Liver (tissue), 9 donors: ENCODE results near the gene ERN1. TPM values are rescaled to one million over a fixed set of nuclear protein-coding genes. Genes with fewer than 3 reads are reported as not detected.
"Not testable (repeated sequence)": the region's sequence is repeated elsewhere in the genome, so short reads cannot be mapped to it uniquely, and the experiment has no call there.

ENCODE experiments used
- DNase-seq: peaks from one replicate; pipeline ENCODE4 v3.0.0-alpha.2; 2017; ENCODE audit warnings: low spot score
- H3K27ac ChIP-seq, 2 donors: one replicate each; pipeline ENCODE4 v1.7.0; 2013; ENCODE audit warnings: inconsistent platforms in 2 of 2, low read length in 2 of 2, control low read depth in 1 of 2, low read depth in 1 of 2, mild to moderate bottlenecking in 1 of 2
- H3K27me3 ChIP-seq, 4 donors: one replicate each; pipeline versions ENCODE4 v1.6.1 to v1.7.0; 2013; ENCODE audit warnings: low read length in 3 of 4, inconsistent platforms in 1 of 4, mild to moderate bottlenecking in 1 of 4, moderate library complexity in 1 of 4; ENCODE audit not compliant: control insufficient read depth in 4 of 4, insufficient read depth in 4 of 4
- H3K36me3 ChIP-seq, 4 donors: one replicate each; pipeline versions ENCODE4 v1.6.1 to v1.7.0; 2013; ENCODE audit warnings: low read length in 3 of 4, mild to moderate bottlenecking in 3 of 4, low read depth in 1 of 4, moderate library complexity in 1 of 4; ENCODE audit not compliant: control insufficient read depth in 4 of 4, insufficient read depth in 3 of 4
- H3K4me1 ChIP-seq, 4 donors: one replicate each; pipeline versions ENCODE4 v1.6.1 to v1.7.0; 2013; ENCODE audit warnings: low read length in 3 of 4, mild to moderate bottlenecking in 3 of 4, moderate library complexity in 1 of 4; ENCODE audit not compliant: control insufficient read depth in 4 of 4, insufficient read depth in 4 of 4
- H3K4me3 ChIP-seq, 3 donors: one replicate each; pipeline versions ENCODE4 v1.6.1 to v1.7.0; 2013; ENCODE audit warnings: low read length in 3 of 3, control low read depth in 1 of 3, low read depth in 1 of 3, mild to moderate bottlenecking in 1 of 3
- H3K9ac ChIP-seq, 2 donors: one replicate each; pipeline ENCODE4 v1.7.0; 2013; ENCODE audit warnings: low read length in 2 of 2, mild to moderate bottlenecking in 2 of 2, moderate library complexity in 2 of 2, control low read depth in 1 of 2, low read depth in 1 of 2
- H3K9me3 ChIP-seq, 4 donors: one replicate each; pipeline versions ENCODE4 v1.6.1 to v1.7.0; 2013; ENCODE audit warnings: low read length in 3 of 4; ENCODE audit not compliant: control insufficient read depth in 4 of 4
- ATF3 ChIP-seq: IDR thresholded peaks from 2 replicates; pipeline ENCODE4 v1.6.1; 2016; ENCODE audit warnings: antibody characterized with exemption
- CTCF ChIP-seq: fragments of 150-350 bp; IDR thresholded peaks from 2 replicates; pipeline ENCODE4 v1.5.1; 2017; ENCODE audit warnings: improper control_type of control experiment, low read depth, low read length; ENCODE audit not compliant: missing input control
- EGR1 ChIP-seq, 2 donors: IDR thresholded peaks; 2 replicates each; pipeline ENCODE4 v1.6.1; 2016 to 2018; ENCODE audit warnings: antibody characterized with exemption in 2 of 2, low read depth in 2 of 2
- FOXA1 ChIP-seq: IDR thresholded peaks from 2 replicates; pipeline ENCODE4 v1.6.1; 2016; ENCODE audit warnings: antibody characterized with exemption
- FOXA2 ChIP-seq: IDR thresholded peaks from 2 replicates; pipeline ENCODE4 v1.6.1; 2016; ENCODE audit warnings: antibody characterized with exemption
- GABPA ChIP-seq, 2 donors: IDR thresholded peaks in 1 of 2; conservative IDR thresholded peaks in 1 of 2; 2 replicates each; pipeline ENCODE4 v1.6.1; 2016; ENCODE audit warnings: antibody characterized with exemption in 2 of 2, mild to moderate bottlenecking in 1 of 2, moderate library complexity in 1 of 2
- HNF4A ChIP-seq, 2 donors: conservative IDR thresholded peaks; 2 replicates each; pipeline ENCODE4 v1.6.1; 2016; ENCODE audit warnings: antibody characterized with exemption in 2 of 2, mild to moderate bottlenecking in 2 of 2
- HNF4G ChIP-seq: IDR thresholded peaks from 2 replicates; pipeline ENCODE4 v1.6.1; 2016; ENCODE audit warnings: antibody characterized with exemption
- JUND ChIP-seq, 2 donors: IDR thresholded peaks; 2 replicates each; pipeline ENCODE4 v1.6.1; 2016; ENCODE audit warnings: antibody characterized with exemption in 2 of 2
- MAX ChIP-seq: IDR thresholded peaks from 2 replicates; pipeline ENCODE4 v1.6.1; 2016; ENCODE audit warnings: antibody characterized with exemption
- NR2F2 ChIP-seq: IDR thresholded peaks from 2 replicates; pipeline ENCODE4 v1.6.1; 2016; ENCODE audit warnings: antibody characterized with exemption
- RAD21 ChIP-seq, 2 donors: IDR thresholded peaks; 2 replicates each; pipeline ENCODE4 v1.6.1; 2016; ENCODE audit warnings: antibody characterized with exemption in 2 of 2, mild to moderate bottlenecking in 2 of 2
- REST ChIP-seq: IDR thresholded peaks from 2 replicates; pipeline ENCODE4 v1.6.1; 2016; ENCODE audit warnings: antibody characterized with exemption, mild to moderate bottlenecking
- RXRA ChIP-seq, 2 donors: IDR thresholded peaks; 2 replicates each; pipeline ENCODE4 v1.6.1; 2017 to 2018; ENCODE audit warnings: antibody characterized with exemption in 2 of 2, mild to moderate bottlenecking in 1 of 2
- SP1 ChIP-seq: IDR thresholded peaks from 2 replicates; pipeline ENCODE4 v1.6.1; 2018; ENCODE audit warnings: antibody characterized with exemption, mild to moderate bottlenecking
- TAF1 ChIP-seq: conservative IDR thresholded peaks from 2 replicates; pipeline ENCODE4 v1.6.1; 2016; ENCODE audit warnings: antibody characterized with exemption, mild to moderate bottlenecking
- YY1 ChIP-seq: IDR thresholded peaks from 2 replicates; pipeline ENCODE4 v1.6.1; 2016; ENCODE audit warnings: antibody characterized with exemption, mild to moderate bottlenecking
- ZBTB33 ChIP-seq: IDR thresholded peaks from 2 replicates; pipeline ENCODE4 v1.6.1; 2016; ENCODE audit warnings: antibody characterized with exemption
- WGBS: extraction: QIAGEN DNeasy Blood & Tissue Kit; methylation state at CpG from one replicate; pipeline ENCODE4 v1.1.7; 2013; 5-methylcytosine and 5-hydroxymethylcytosine counted together
- polyA plus RNA-seq, 2 donors: library from polyadenylated mRNA; stranded (reverse) in 1 of 2; unstranded in 1 of 2; fragments of 200-250 nt in 1 of 2; fragments of >200 nt in 1 of 2; fragmentation: Nextera tagmentation in 1 of 2; extraction: Ambion mirVana in 1 of 2; gene quantifications; one replicate each; pipeline versions ENCODE4 v1.2.1 to v1.2.3, GENCODE V29; 2013 to 2015
- total RNA-seq, 2 donors: library from RNA; depleted of rRNA; stranded (reverse); fragments of >200 nt; gene quantifications; one replicate each; pipeline ENCODE4 v1.2.3, GENCODE V29; 2014
- donor health status: healthy.
- donor health status: healthy.
- donor health status: healthy.
- donor health status: healthy.
- donor health status: healthy.

The ERN1 gene
- total RNA-seq: 10 to 100 TPM in 1 of 2 donors, 1 to 10 TPM in 1; 7.5 to 35.1 TPM
- polyA plus RNA-seq: 10 to 100 TPM in 1 of 2 donors, 1 to 10 TPM in 1; 6.3 to 22.3 TPM

- H3K36me3 ChIP-seq: no peaks in the 10 kb centered on the region
- 2% methylated on average over 98 of the region's 98 CpGs for WGBS
- H3K9ac ChIP-seq: peak within 1 kb of the TSS; percentile 94 to 95
- TF ChIP-seq FOXA2 (no peak), GABPA (IDR thresholded peaks at IDR 0.05 in 1 of 2, conservative IDR thresholded peaks at IDR 0.05 in 1 of 2) (peak in 1 of 2 donors; percentile 63), CTCF (no peak), RAD21 (IDR thresholded peaks at IDR 0.05) (peak; percentile 22 to 62), ATF3 (no peak), RXRA (IDR thresholded peaks at IDR 0.05) (no peak), FOXA1 (no peak), REST (peak; percentile 95), NR2F2 (no peak), EGR1 (IDR thresholded peaks at IDR 0.05; ENCODE audit: low read depth in 2 of 2) (peak in 1 of 2 donors; percentile 78), TAF1 (peak; percentile 76), HNF4G (no peak), YY1 (peak; percentile 86), SP1 (peak; percentile 72), ZBTB33 (no peak), JUND (IDR thresholded peaks at IDR 0.05) (no peak), HNF4A (conservative IDR thresholded peaks at IDR 0.05) (no peak), MAX (no peak)
- peak within 1 kb of the TSS; percentile 77 to 98 (median 77) for H3K4me3 ChIP-seq
- H3K4me1 ChIP-seq: peaks cover 12 to 36% (median 26%) of the 10 kb centered on the region in 4 donors
- H3K9me3 ChIP-seq: no peaks in the 10 kb centered on the region
- no peaks in the 10 kb centered on the region for H3K27me3 ChIP-seq
- DNase-seq: peak; percentile 98
- peak within 1 kb of the TSS; percentile 94 to 97 for H3K27ac ChIP-seq
Observed at GRCh38 chr17:64129765-64130558, at the start of gene ERN1. Gene ERN1, minus strand, starts transcription at chr17:64130144. Its CDS starts 115 bp downstream, at chr17:64130029.

- H3K27ac ChIP-seq: peak overlapping the region in 1 of 2 donors; percentile 62
- H3K27me3 ChIP-seq, H3K9me3 ChIP-seq, DNase-seq, H3K9ac ChIP-seq, H3K4me3 ChIP-seq, H3K36me3 ChIP-seq: not testable (repeated sequence)
- 95% methylated on average over 4 of the region's 4 CpGs for WGBS
- H3K4me1 ChIP-seq: peaks cover 13 to 63% (median 45%) of the 10 kb centered on the region in 4 donors
Observed at GRCh38 chr17:64179024-64179423, 49.1 kb upstream of the ERN1 start.
